Body of pancreas (tissue), 4 donors: ENCODE results near the gene DUS1L. TPM values are rescaled to one million over a fixed set of nuclear protein-coding genes. Genes with fewer than 3 reads are reported as not detected.

Experiments used
- ATAC-seq: fragments of 150-250 bp; one replicate; pipeline ENCODE4 v1.9.1; 2016
- DNase-seq, 4 donors: peaks; one replicate each; pipeline ENCODE4 v3.0.0-alpha.2; 2019
- H3K27ac ChIP-seq, 4 donors: fragments of 200-600 bp; sonication (generic); 1 replicate in 3 of 4; 2 replicates in 1 of 4; pipeline versions ENCODE4 v1.5.1 to v1.6.1; 2016 to 2019; ENCODE audit warnings: mild to moderate bottlenecking in 1 of 4, mixed read lengths in 1 of 4, moderate library complexity in 1 of 4
- H3K27me3 ChIP-seq, 2 donors: fragments of 200-600 bp; sonication (generic); one replicate each; pipeline ENCODE4 v1.6.0; 2016; ENCODE audit warnings: mild to moderate bottlenecking in 1 of 2
- H3K36me3 ChIP-seq, 2 donors: fragments of 200-600 bp; sonication (generic); replicated peaks in 1 of 2; 2 replicates each; pipeline ENCODE4 v1.5.1; 2016; ENCODE audit warnings: low read depth in 2 of 2; ENCODE audit not compliant: insufficient read depth in 1 of 2
- H3K4me1 ChIP-seq: fragments of 200-600 bp; sonication (generic); one replicate; pipeline ENCODE4 v1.6.0; 2016
- H3K4me3 ChIP-seq, 2 donors: fragments of 200-600 bp; sonication (generic); 1 replicate in 1 of 2; 2 replicates in 1 of 2; pipeline ENCODE4 v1.5.1; 2016 to 2019
- H3K9me3 ChIP-seq, 3 donors: fragments of 200-600 bp; sonication (generic); 1 replicate in 2 of 3; 2 replicates in 1 of 3; pipeline ENCODE4 v1.5.1; 2016
- POLR2A ChIP-seq, 3 donors: fragments of 450-650 bp; IDR thresholded peaks; one replicate each; pipeline ENCODE4 v1.6.1; 2016; ENCODE audit warnings: antibody characterized with exemption in 3 of 3, mild to moderate bottlenecking in 2 of 3
- WGBS, 2 donors: methylation state at CpG; one replicate each; pipeline ENCODE4 v1.1.5; 2017; 5-methylcytosine and 5-hydroxymethylcytosine counted together
- intact Hi-C: fragments of 100-400 bp; cut with DNase I; formaldehyde crosslinking; loops from one replicate; pipeline ENCODE4 v1.15.1; 2023
- total RNA-seq, 2 donors: library from RNA; depleted of rRNA; stranded (reverse); fragments of >200 nt; gene quantifications; one replicate each; pipeline ENCODE4 v1.1.0, GENCODE V29; 2016
- TF ChIP-seq, protein P1 (sequence below), 7 experiments: fragments of 450-650 bp in 4 of 7; fragments of 200-600 bp in 3 of 7; sonication (generic) in 3 of 7; IDR thresholded peaks; one replicate each; pipeline ENCODE4 v1.5.1; 2016 to 2019; ENCODE audit warnings: antibody characterized with exemption in 7 of 7

DUS1L gene
- total RNA-seq, 2 donors from 2014 or later, result 76.0 to 128 TPM

DNA sequence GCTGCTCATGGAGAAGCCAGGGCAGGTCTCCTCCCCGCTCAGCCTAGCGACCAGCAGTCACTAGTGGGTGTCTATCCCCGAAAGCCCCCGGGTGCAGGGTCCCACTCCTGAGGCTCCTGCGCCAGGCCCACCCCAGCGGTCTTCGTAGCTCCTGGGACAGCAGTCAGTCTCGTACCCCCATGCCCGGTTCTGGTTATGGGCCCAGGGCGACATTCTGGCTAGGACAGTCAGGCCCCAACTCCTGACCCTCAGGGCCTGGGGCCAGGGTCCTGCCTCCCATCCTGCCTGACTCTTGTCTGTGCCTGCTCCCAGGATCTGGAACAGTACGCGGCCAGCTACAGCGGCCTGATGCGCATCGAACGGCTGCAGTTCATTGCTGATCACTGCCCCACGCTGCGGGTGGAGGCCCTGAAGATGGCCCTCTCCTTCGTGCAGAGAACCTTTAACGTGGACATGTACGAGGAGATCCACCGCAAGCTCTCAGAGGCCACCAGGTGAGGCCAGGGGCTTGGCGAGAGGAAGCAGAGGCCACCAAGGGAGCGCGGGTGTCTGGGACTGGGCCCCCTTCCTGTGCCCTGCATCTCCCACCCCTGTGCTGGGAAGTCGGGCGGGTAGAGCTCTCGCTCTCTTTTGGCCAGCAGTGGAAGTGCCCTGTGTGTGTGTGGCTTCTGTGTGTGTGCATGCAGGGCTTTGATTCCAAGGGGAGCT is 11.9 kb downstream of the DUS1L start:
- H3K4me1 ChIP-seq, result peaks cover 38% of the 10 kb centered on the region
- intact Hi-C loops, result no loop called here
- H3K27me3 ChIP-seq, result no peaks in the 10 kb centered on the region
- TF ChIP-seq, protein P1, sequence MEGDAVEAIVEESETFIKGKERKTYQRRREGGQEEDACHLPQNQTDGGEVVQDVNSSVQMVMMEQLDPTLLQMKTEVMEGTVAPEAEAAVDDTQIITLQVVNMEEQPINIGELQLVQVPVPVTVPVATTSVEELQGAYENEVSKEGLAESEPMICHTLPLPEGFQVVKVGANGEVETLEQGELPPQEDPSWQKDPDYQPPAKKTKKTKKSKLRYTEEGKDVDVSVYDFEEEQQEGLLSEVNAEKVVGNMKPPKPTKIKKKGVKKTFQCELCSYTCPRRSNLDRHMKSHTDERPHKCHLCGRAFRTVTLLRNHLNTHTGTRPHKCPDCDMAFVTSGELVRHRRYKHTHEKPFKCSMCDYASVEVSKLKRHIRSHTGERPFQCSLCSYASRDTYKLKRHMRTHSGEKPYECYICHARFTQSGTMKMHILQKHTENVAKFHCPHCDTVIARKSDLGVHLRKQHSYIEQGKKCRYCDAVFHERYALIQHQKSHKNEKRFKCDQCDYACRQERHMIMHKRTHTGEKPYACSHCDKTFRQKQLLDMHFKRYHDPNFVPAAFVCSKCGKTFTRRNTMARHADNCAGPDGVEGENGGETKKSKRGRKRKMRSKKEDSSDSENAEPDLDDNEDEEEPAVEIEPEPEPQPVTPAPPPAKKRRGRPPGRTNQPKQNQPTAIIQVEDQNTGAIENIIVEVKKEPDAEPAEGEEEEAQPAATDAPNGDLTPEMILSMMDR (IDR thresholded peaks at IDR 0.05), result no peak
- no peak for TF ChIP-seq POLR2A (IDR thresholded peaks at IDR 0.05)
- no peak overlapping the region for H3K4me3 ChIP-seq
- peaks cover 5 to 19% of the 10 kb centered on the region in 2 donors for H3K36me3 ChIP-seq
- 92 to 93% methylated on average over 12 to 28 of the region's 28 CpGs for WGBS, 2 donors
- H3K27ac ChIP-seq, result no peak overlapping the region
- DNase-seq (peak in 1 of 4 donors; percentile 13), ATAC-seq (no peak)
- no peaks in the 10 kb centered on the region for H3K9me3 ChIP-seq

GRCh38 chr17:82053130-82053529 is 12.5 kb downstream of the DUS1L start:
- WGBS, 2 donors, result 69 to 88% methylated on average over 3 to 19 of the region's 19 CpGs
- Histone ChIP-seq H3K27me3 (no peaks in the 10 kb centered on the region), H3K4me3 (no peak overlapping the region), H3K27ac (no peak overlapping the region), H3K9me3 (no peaks in the 10 kb centered on the region), H3K36me3 (peaks cover 5 to 19% of the 10 kb centered on the region in 2 donors), H3K4me1 (peaks cover 38% of the 10 kb centered on the region)
- ATAC-seq (no peak), DNase-seq (no peak)
- TF ChIP-seq, protein P1 (IDR thresholded peaks at IDR 0.05), result no peak
- no peak for TF ChIP-seq POLR2A (IDR thresholded peaks at IDR 0.05)
- intact Hi-C loops, result no loop called here

DNA sequence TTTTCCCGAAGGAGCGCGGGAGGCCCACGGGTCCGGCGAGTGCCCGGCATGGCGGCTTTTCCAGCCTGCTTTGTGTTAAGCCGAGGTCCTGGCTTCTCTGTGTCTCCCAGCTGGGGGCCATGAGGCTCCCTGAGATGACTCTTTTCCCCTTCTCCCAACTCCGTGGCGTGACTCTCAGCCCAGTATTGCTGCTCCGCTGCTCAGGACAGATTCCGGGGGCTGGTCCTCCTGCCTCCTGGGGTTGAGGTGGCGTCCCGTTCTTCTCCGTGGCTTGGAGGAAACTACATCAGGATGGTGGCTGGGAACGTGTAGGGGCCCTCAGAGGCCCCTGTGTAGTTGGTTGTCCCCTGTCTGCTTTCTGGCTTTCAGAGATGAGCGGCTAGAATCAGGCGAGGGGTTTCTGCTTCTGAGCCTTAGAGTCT is 13.0 kb downstream of the DUS1L start:
- Histone ChIP-seq H3K27ac (peak overlapping the region in 1 of 4 donors; percentile 30), H3K36me3 (peaks cover 5 to 18% of the 10 kb centered on the region in 2 donors), H3K9me3 (no peaks in the 10 kb centered on the region), H3K4me1 (peaks cover 38% of the 10 kb centered on the region), H3K4me3 (peak overlapping the region; percentile 62 to 78), H3K27me3 (no peaks in the 10 kb centered on the region)
- 17 to 26% methylated on average over 10 to 19 of the region's 19 CpGs for WGBS, 2 donors
- TF ChIP-seq POLR2A (IDR thresholded peaks at IDR 0.05), result no peak
- TF ChIP-seq, protein P1 (IDR thresholded peaks at IDR 0.05), result no peak
- intact Hi-C loops, result no loop called here
- DNase-seq (no peak), ATAC-seq (no peak)

DNA sequence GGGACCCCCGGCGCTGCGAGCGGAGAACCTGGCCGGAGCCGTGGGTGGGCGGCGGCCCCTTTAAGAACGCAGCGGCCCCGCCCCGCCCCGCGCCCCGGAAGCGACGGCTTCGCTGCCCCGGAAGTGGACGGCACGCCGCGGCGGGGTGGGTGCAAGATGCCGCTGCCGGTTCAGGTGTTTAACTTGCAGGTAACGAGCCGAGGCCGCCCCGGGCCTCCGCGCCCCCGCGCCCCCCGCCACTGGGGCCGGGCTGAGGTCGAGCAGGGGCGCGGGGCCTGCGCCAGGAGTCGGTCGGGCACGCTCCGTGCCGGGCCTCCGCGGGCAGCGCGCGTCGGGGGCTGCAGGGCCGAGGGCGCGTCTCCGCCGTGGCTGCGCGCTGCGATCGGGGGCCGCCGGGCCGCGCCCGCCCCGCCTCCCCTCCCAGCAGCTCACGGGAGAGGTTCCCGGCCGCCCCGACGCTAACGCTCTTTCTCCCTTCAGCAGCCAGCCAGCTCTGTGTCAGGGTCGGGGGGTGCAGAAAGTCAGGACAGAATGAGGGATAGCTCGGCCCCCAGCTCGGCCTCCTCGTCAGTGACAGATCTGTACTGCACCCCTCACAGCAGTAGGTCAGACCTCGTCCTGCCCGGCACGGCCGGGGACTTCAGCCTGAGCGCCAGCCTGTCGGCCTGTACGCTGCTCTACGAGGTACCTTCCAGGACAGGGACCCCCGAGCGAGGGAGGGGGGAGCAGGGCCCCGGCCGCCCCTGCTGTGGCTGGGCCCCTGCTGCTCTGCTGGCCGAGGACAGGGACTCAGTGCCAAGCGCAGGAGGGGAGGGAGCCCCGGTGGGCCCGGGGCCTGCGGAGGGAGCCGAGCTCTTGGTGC is 13.6 kb downstream of the DUS1L start, which contains the start of the genes GPS1 and RFNG:
GPS1 (plus strand) TSS at position 123 of the 862 bp plus-strand sequence; CDS start at position 157, 34 bp downstream.
RFNG (minus strand) TSS at position 36 of the 862 bp plus-strand sequence. CDS start 45 bp downstream, outside the sequence.
- Histone ChIP-seq H3K36me3 (peaks cover 5 to 13% of the 10 kb centered on the region in 2 donors), H3K4me3 (peak within 1 kb of the TSS; percentile 62 to 78), H3K27ac (peak within 1 kb of the TSS; percentile 39 to 51 (median 40)), H3K27me3 (no peaks in the 10 kb centered on the region), H3K9me3 (no peaks in the 10 kb centered on the region), H3K4me1 (peaks cover 38% of the 10 kb centered on the region)
- 0 to 1% methylated on average over 6 to 61 of the region's 94 CpGs for WGBS, 2 donors
- DNase-seq (peak; percentile 76 to 82 (median 80)), ATAC-seq (peak; percentile 85)
- TF ChIP-seq, protein P1 (IDR thresholded peaks at IDR 0.05), result no peak
- peak in 1 of 3 donors; percentile 9 for TF ChIP-seq POLR2A (IDR thresholded peaks at IDR 0.05)
- intact Hi-C loops, result no loop called here
